HG02943 (cell line): ENCODE results near the gene FKBP5.
"Not testable (repeated sequence)": the region's sequence is repeated elsewhere in the genome, so short reads cannot be mapped to it uniquely, and the experiment has no call there.

Experiments used
- ATAC-seq: cut with Tn5 transposase; IDR thresholded peaks from one replicate; pipeline ENCODE4 v1.9.1; 2021; ENCODE audit warnings: mild to moderate bottlenecking, low read depth, moderate library complexity; ENCODE audit not compliant: unreplicated experiment

FKBP5 gene

DNA sequence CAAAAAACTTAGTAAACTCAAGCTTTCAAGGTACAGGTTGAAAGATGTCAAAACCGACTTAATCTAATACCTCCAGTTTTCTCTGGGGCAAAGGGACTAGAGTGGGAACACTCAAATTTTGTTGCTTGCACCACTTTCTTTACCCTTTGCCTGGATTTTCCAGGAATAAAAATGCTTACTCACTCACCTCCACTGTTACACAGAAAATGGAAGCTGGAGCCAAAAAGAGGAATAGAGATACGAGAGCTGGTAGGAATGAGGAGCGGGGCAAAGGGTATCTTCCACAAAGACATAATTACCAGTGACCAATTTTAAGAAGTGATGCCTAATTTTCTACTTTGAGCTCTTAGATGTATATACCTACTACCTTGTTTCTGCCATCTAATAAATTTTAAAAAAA is 96.5 kb downstream of the FKBP5 start:
- ATAC-seq: no peak

DNA sequence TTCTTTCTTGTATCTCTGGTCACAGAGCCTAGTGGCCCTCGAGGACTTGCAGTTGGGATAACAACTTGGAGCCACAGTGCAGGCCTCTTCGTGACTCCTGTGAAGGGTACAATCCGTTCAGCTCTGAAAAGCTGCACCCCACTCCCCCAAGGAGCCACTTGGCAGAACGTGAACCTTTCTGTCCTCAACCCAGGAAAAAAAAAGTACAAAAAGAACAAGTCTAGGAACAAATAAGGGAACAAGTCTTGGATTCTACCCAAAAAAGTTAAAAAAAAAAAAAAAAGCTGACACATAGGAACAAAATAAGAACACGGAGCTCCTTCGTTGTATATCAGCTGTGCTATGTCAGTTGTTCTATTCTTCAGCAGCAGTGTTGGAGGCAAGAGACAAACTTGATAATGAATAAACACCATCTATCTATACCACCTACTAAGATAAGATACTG is 98.1 kb downstream of the FKBP5 start:
- ATAC-seq: no peak

DNA sequence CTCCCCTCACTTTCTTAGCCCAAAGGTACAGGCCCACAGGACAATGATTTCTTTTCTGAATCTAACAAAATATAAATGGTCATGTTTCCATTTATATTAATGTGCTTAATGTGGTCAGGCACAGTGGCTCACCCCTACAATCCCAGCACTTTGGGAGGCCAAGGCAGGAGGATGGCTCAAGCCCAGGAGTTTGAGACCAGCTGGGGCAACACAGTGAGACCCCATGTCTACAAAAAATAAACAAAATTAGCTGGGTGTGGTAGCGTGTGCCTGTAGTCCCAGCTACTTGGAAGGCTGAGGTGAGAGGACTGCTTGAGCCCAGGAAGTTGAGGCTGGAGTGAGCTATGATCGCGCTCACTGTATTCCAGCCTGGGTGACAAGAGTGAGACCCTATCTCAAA is 98.8 kb downstream of the FKBP5 start:
- no peak for ATAC-seq

DNA sequence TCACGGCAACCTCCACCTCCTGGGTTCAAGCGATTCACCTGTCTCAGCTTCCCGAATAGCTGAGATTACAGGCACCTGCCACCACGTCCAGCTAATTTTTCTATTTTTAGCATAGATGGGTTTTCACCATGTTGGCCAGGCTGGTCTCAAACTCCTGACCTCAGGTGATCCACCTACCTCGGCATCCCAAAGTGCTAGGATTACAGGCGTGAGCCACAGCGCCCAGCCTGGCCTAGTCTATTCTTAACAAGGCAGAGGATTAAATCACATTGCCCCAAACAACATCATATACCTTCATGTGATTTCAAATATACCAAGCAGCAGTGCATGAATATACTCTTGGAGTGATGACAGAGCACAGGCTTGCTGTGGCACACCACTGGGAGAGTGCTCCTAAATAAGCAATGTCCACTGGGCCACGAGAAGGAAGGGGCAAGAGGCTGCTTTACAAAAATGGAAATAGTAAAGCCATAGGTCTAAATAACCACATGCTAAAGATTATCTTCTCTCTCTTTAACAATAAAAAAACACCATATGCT is 99.4 kb downstream of the FKBP5 start:
- no peak for ATAC-seq

DNA sequence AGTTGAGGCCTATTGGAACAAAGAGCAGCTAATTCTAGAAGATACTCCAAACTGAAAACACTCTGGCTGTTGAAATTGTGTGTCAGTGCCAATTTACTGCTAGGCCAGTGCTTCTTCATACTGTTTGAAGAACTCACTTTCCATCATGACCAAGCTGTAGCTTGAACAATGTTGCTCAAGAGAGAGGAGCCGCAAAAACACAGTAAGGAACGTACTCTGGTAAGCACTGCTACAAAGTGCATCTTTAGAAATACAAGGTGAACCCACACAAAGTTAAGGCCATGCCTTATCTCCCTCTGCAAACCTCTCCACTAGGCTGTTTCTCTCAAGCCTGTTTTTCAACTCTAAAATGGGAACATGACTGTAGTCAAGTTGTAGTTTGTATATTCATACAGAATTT is 101.5 kb downstream of the FKBP5 start:
- no peak for ATAC-seq

DNA sequence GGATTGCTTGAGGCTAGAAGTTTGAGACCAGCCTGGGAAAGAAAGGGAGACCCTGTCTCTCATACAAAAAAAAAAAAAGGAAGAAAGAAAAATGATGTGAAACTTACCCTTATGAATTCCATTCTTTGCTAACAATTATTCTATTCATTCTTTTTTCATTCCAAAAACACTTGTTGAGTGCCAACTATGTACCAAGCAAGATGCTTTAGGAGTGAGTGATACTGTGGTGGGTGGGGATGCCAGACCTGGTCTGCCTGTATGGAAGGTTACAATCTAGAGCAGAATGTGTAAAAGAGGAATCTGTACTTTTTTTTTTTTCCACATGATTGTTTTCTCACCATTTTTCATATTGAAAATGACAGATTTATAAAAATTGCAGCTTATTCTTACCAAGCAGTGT is 102.2 kb downstream of the FKBP5 start:
- no peak for ATAC-seq

DNA sequence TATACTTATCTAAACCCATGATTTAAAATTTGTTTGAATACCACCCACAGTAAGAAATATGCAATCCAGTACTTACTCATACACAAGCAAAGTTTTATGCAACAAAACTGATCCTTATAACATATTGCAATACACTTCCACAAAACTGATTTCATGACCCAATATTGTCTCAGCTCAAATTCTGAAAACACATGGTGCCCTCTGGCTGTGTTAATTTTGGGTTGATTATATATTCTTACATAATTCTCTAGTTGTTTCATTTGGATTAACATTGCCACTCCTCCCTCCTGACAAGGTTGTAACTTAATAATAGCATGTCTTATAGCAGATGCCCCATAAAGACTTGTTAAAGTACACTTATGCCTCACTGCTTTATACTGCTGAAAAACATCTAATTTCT is 103.1 kb downstream of the FKBP5 start:
- ATAC-seq: no peak

DNA sequence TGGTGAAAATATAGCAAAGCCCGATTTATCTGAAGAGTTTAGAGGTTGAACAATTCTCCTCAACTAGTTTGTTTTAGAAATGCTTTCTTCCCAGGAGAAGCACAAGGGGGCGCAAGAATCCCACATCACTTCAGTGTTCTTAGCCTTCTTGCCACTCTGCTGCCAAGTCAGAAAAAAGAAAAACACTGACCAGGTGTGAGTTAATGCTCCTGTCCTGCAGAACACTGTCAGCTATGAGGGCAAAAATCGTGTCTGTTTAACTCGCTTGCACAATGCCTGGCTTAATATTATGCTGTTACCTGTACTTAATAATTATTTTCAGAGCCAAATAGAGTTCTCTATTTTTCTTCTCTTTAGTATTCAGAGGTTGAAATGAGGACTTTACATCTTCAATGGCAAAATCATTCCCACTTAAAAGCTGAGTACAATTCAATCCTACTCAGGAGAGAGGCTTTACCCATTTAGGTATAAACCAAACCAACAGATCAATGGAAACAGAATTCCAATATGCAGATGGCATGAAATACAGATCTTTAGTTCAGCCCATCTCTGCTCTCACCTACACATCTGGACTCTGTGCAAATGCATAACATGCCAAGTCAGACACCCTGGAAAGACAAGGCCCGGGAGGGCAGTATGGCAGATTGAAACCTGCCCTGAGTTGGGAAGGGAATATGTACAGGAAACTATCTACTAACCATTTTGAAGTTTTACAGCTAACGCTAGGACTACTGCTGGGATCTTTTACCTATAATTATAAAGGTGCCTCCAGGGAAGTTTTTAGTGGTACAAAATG is 104.6 kb downstream of the FKBP5 start:
- no peak for ATAC-seq

DNA sequence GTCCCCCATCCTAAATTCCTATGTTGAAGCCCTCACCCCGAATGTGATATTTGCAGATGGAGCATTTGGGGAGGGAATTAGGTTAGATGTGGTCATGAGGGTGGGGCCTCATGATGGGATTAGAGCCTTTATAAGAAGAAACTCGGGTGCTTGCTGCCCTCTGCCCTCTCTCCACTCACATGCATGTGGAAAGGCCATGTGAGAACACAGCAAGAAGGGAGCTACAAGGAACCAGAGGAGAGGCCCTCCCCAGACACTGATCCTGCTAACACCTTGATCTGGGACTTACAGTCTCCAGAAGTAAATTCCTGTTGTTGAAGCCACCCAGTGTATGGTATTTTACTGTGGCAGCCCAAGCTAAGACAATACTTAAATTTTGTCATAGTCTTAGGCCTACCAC is 106.4 kb downstream of the FKBP5 start:
- ATAC-seq: no peak

DNA sequence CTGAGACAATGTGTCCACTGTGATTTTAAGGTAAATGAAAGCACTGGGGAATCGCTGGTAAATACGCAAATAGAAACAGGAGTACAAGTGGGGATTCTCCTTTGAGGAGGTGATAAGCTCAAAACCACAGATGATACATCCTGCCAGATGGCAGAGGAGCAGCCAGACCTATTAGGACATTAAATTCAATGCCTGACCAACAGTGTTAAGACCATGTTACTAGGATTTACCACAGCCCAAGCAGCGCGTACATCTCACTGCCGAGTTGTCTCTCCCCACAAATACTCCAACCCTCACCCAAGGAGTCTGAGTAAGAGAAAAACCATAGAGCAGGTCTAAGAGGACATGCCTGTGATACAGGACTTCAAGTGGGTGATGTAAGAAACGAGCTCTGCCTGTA is 107.1 kb downstream of the FKBP5 start:
- no peak for ATAC-seq

DNA sequence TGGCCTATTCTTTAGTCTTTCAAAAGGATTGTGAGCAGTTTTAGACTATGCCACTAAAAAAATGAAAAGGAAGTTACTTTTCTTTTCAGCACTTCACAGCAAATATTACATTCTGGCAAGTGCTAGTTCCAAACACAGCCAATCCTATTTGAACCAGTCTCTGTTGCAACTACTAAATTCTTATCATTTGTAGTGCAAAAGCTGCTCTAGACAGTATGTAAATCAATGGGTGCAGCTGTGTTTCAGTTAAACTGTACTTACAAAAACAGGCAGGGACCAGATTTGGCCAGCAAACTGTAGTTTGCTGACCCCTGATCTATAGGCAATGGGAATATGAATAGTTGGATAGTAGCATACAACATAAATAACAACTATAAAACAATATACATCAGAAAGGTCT is 107.9 kb downstream of the FKBP5 start:
- ATAC-seq: no peak

DNA sequence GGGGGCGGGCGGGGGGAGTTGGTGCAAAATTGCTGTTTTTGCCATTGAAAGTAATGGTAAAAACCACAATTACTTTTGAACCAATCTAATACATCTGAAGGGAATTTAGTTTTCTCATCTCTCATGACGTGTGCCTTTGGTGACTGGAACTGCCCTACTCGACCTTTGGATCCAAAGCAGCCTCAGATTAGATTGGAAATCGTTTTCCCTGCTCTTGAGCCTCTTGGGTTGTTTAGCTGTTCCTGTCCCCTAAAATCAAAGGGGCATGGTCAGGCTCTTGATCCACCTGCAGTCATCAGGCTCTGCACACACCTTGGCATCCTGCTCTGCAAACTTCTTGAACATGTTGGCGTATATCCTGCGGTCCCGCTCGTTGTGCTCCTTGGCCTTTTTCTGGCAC is 112.0 kb downstream of the FKBP5 start:
- no peak for ATAC-seq

DNA sequence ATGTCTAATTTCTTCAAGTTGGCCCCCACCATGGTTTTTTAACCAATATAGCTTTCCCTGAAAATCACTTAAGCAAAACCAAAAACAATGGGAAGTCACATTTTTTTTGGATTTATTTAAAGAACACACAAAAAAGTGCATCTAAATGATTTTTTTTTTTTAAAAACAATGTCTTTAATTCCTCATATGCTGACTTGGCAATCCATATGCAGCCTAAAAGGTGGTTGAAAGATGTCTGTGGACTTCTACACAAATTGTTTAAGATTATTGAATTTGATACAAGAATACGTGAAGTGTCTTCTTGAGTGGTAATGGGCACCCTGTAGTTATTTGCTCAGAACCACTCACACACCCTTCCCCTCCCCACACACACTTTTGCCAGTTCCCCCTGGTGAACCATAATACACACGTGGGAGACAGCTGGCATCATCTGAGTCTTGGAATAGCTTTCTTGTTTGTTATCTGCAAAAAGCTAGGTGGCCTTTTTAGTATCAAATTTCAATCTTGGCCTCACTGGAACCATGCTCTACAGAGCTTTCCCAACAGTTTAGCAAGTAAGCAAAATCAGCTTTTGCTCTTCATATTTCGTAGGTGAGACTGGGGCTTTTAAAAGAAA is 115.1 kb downstream of the FKBP5 start:
- no peak for ATAC-seq

DNA sequence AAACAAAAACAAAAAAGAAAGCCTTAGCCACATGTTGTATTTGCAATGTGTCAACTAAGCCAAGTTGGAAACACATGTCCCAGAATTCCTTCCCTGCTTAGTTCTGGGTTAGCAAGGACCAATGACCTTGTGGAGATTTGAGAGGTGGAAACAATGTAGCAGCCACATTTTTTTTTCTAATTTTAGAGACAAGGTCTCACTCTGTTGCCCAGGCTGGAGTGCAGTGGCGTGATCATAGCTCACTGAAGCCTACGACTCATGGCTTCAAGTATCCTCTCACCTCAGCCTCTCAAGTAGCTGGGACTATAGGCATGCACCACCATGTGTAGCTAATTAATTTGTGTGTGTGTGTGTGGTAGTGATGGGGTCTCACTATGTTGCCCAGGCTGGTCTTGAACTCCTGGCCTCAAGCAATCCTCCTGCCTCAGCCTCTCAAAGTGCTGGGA is 117.8 kb downstream of the FKBP5 start:
- not testable (repeated sequence) for ATAC-seq

DNA sequence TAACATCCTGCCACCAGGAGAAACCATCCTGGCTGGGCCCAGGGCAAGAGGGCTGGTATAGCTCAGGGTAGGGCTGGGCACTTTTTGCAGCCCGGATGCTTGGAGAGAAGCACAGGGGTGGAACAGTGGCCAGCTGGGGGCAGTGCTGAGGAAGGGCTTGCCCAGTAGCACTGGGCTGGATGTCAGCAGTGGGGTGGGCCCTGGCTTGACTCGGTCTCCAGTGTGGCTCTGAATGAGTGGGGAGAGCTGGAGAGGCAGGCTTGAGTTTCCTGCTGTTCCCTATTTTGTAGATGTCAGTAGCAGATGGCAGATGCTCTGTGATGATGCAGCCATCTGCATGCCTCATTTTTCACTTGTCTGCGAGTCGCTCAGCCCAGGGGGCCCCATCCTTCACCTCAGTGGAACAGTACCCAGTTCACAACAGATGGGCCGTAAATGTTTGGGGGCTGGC is 119.7 kb downstream of the FKBP5 start:
- no peak for ATAC-seq

DNA sequence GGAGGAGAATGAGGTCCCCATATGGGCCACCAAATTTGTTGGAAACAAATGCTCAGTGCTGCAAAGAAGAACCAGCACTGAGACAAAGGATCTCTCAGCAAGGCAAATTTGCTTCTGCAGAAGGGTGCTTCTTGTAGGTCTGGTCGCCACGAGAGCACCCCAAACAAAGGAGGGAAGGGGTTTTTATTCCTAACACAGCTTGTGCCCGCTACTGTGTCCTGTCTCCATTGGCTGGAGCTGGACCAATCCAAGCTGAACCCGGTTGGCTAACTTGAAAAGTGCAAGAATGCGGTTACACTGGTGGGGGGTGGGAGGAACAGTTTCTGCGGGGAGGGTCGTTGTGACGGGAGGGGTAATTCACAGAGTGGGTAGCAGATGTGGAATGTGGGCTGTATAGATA is 121.9 kb downstream of the FKBP5 start:
- ATAC-seq: no peak

DNA sequence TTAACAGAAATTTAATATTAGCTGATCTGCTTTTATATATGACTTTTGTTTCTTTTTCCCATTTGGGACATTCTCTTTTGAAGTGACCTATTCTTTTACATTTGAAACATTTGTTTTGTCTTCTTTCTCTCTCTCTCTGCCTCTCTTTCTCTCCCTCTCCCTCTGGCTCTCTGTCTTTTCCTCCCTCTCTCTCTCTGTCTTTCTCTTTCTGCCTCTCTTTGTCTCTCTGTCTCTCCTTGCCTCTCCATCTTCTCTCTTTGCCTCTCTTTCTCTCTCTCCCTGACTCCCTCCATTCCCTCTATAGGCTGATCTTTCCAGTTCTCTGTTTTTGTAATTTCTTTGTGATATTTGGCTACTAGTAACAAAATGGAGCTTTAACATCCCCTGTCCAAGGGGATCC is 124.0 kb downstream of the FKBP5 start:
- ATAC-seq: no peak

DNA sequence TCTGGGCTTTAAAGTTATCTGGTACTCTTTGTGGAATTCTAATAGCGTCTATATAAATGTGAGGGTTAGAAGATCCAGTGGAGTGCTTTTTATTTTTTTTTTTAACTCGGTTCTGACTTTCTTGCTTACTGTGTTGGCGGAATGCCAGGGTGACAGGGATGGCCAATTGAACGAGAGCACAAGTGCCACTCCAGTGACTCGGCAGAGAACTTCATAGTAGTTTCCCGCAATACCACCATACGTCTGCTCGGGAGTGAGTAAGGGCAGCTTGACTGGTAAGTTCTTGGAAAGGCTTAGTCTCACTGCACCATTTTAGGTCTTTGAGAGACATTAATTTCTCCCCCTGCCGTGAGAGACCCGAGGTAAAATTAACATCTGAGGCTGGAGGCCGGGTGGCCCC is 126.7 kb downstream of the FKBP5 start:
- ATAC-seq: no peak

DNA sequence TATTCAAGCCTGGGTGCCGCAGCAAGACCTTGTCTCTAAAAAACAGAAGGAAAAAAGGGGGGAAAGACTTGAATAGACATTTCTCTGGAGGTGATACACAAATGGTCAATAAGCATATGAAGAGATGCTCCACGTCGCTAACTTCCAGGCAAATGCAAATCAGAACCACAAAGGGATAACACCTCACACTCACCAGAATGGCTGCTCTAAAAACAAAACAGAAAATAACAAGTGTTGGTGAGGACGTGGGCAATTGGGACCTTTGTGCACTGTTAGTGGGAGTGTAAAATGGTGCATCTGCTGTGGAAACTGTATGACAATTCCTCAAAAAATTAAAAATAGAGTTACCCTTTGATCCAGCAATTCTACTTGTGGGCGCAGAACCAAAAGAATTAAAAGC is 127.6 kb downstream of the FKBP5 start:
- no peak for ATAC-seq

DNA sequence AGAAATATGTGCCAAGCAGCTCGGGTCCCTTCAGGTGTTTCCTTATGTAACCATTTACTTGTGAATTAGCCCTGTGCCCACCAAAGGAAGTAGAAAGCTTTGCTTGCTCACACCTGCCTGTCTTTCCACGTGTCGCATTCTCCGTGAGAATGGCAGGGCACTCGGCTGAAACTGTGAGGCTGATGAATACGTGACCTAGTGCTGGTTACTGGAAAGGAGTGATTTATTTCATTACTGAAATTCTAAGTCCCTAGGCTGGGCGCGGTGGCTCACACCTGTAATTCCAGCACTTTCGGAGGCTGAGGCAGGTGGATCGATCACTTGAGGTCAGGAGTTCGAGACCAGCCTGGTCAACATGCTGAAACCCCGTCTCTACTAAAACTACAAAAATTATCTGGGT is 130.1 kb downstream of the FKBP5 start:
- ATAC-seq: no peak

DNA sequence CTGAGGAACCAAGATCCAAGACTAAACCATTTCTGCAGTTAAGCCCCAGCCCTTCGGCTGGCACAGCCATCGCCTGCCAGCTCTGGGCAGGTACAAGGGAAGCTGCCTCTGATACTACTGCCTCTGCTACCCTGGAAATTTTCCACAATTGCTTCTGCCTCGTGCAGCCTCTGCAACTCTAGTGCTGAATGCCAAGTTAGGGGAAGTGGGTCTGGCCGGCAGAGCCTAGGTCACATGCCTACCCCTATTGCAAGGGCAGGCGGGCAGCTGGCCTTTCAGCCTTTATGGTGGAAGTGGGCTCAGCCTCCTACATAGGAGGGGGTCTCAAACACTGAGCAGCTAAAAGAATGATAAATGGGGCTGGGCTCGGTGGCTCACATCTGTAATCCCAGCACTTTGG is 131.5 kb downstream of the FKBP5 start:
- ATAC-seq: no peak

DNA sequence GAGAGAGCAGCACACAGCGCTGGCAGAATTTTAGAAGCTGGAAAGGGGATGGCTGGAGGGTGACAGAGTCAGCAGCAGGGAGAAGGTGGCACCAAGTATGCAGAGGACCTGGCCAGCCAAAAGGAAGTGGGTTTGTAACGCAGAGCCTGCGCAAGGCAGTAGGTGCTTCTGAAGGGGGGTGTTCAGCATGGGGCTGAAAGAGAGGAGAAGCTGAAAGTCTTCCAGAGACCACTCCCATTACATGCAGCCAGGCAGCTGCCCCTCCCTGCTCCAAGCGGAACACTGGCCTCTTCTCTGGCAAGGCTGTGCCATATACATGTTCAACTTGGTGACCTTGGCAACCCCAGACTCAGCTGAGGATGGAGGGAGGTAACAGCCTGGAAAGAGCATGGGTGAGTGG is 133.9 kb downstream of the FKBP5 start:
- ATAC-seq: no peak
